ENCODE results near the gene HBP1. TPM values are rescaled to one million over a fixed set of nuclear protein-coding genes. Genes with fewer than 3 reads are reported as not detected.

The HBP1 gene
- total and polyA plus RNA-seq, 2 donors (not counting 1 experiment from before 2014, with no cell fraction given) = 47.2 to 127 TPM

GRCh38 chr7:107160389-107160788 lies 8.4 kb upstream of the HBP1 start:
- no peaks in the 10 kb centered on the region for H3K9me3 ChIP-seq (ENCODE audit: control extremely low read depth in 1 of 3, control insufficient read depth in 2 of 3, insufficient read depth in 1 of 3, low read length in 2 of 3)
- H3K36me3 ChIP-seq (replicated peaks in 1 of 2; ENCODE audit: control extremely low read depth in 1 of 2, control insufficient read depth in 1 of 2, extremely low read depth in 1 of 2, insufficient read depth in 2 of 2, low read length in 1 of 2) = no peaks in the 10 kb centered on the region
- no peaks in the 10 kb centered on the region for H3K4me1 Mint-ChIP-seq
- no peak overlapping the region for H3K4me2 ChIP-seq (replicated peaks; ENCODE audit: low read depth, low read length, poor library complexity, severe bottlenecking)
- no CpG with 5 or more reads among the region's 2 CpGs for WGBS (ENCODE audit: insufficient coverage)
- no peak overlapping the region for H3K4me3 ChIP-seq (ENCODE audit: control extremely low read depth in 1 of 5, extremely low read depth in 1 of 5, insufficient read depth in 1 of 5, low read depth in 2 of 5, low read length in 4 of 5)
- H3K79me2 ChIP-seq (ENCODE audit: control insufficient read depth, insufficient read depth, low read length) = no peaks in the 10 kb centered on the region
- no peak overlapping the region for H3K27ac ChIP-seq (ENCODE audit: low read length in 2 of 2)
- no peak overlapping the region for H3K9ac ChIP-seq (ENCODE audit: low read length)
- no peaks in the 10 kb centered on the region for H4K20me1 ChIP-seq (ENCODE audit: control insufficient read depth, insufficient read depth, low read length, poor library complexity, severe bottlenecking)
- H3K9me3 Mint-ChIP-seq (ENCODE audit: insufficient read depth) = no peaks in the 10 kb centered on the region
- intact Hi-C loops (cut with micrococcal nuclease) = loop anchor here (10.0 kb wide), 2 partner anchors 404 to 1486 kb away; partner anchors contain the start of genes COG5 and DUS4L
- ATAC-seq (ENCODE audit: low read depth) = no peak
- H2AFZ ChIP-seq (ENCODE audit: insufficient read depth, low read depth, low read length, poor library complexity, severe bottlenecking) = no peak overlapping the region
- no peak overlapping the region for H3K27ac Mint-ChIP-seq
- CTCF ChIA-PET = interaction anchor here (1.0 kb wide), 1 partner anchor 12 kb away, joined by 4 read pairs; no protein-coding TSS in a partner anchor
- no peaks in the 10 kb centered on the region for H3K4me1 ChIP-seq (ENCODE audit: control insufficient read depth in 2 of 2, insufficient read depth in 2 of 2, low read length in 2 of 2)
- TF ChIP-seq CTCF (IDR thresholded peaks at IDR 0.05) (no peak), EZH2 (IDR thresholded peaks at IDR 0.05; ENCODE audit: borderline replicate concordance, insufficient read depth, low read depth, low read length, poor library complexity, severe bottlenecking) (no peak)
- H3K4me3 Mint-ChIP-seq = no peak overlapping the region
- POLR2A ChIA-PET = no interaction called here
- no peak for DNase-seq
- H3K27me3 Mint-ChIP-seq = peaks cover 11% of the 10 kb centered on the region
- H3K27me3 ChIP-seq (replicated peaks in 1 of 4; ENCODE audit: control extremely low read depth in 1 of 4, control insufficient read depth in 3 of 4, insufficient read depth in 4 of 4, low read length in 3 of 4) = no peaks in the 10 kb centered on the region

- Histone ChIP-seq H3K27me3 (replicated peaks in 1 of 4; ENCODE audit: control extremely low read depth in 1 of 4, control insufficient read depth in 3 of 4, insufficient read depth in 4 of 4, low read length in 3 of 4) (no peaks in the 10 kb centered on the region), H3K27ac (ENCODE audit: low read length in 2 of 2) (no peak overlapping the region), H3K9me3 (ENCODE audit: control extremely low read depth in 1 of 3, control insufficient read depth in 2 of 3, insufficient read depth in 1 of 3, low read length in 2 of 3) (no peaks in the 10 kb centered on the region), H3K4me2 (replicated peaks; ENCODE audit: low read depth, low read length, poor library complexity, severe bottlenecking) (no peak overlapping the region), H3K9ac (ENCODE audit: low read length) (no peak overlapping the region), H3K36me3 (replicated peaks in 1 of 2; ENCODE audit: control extremely low read depth in 1 of 2, control insufficient read depth in 1 of 2, extremely low read depth in 1 of 2, insufficient read depth in 2 of 2, low read length in 1 of 2) (no peaks in the 10 kb centered on the region), H3K4me1 (ENCODE audit: control insufficient read depth in 2 of 2, insufficient read depth in 2 of 2, low read length in 2 of 2) (no peaks in the 10 kb centered on the region), H2AFZ (ENCODE audit: insufficient read depth, low read depth, low read length, poor library complexity, severe bottlenecking) (no peak overlapping the region), H3K79me2 (ENCODE audit: control insufficient read depth, insufficient read depth, low read length) (no peaks in the 10 kb centered on the region), H3K4me3 (ENCODE audit: control extremely low read depth in 1 of 5, extremely low read depth in 1 of 5, insufficient read depth in 1 of 5, low read depth in 2 of 5, low read length in 4 of 5) (no peak overlapping the region), H4K20me1 (ENCODE audit: control insufficient read depth, insufficient read depth, low read length, poor library complexity, severe bottlenecking) (no peaks in the 10 kb centered on the region)
- no peak for ATAC-seq (ENCODE audit: low read depth)
- DNase-seq = no peak
- ChIA-PET POLR2A (no interaction called here), CTCF (interaction anchor here (0.7 to 1.0 kb wide), 3 partner anchors 11 to 214 kb away, joined by 3 to 4 read pairs (median 3); no protein-coding TSS in a partner anchor)
- Mint-ChIP-seq H3K27ac (no peak overlapping the region), H3K4me3 (no peak overlapping the region), H3K4me1 (peaks cover 3% of the 10 kb centered on the region), H3K9me3 (ENCODE audit: insufficient read depth) (no peaks in the 10 kb centered on the region), H3K27me3 (peaks cover 12% of the 10 kb centered on the region)
- WGBS (ENCODE audit: insufficient coverage) = 100% methylated on average over 1 of the region's 3 CpGs
- TF ChIP-seq CTCF (IDR thresholded peaks at IDR 0.05) (no peak), EZH2 (IDR thresholded peaks at IDR 0.05; ENCODE audit: borderline replicate concordance, insufficient read depth, low read depth, low read length, poor library complexity, severe bottlenecking) (no peak)
- intact Hi-C loops (cut with micrococcal nuclease) = loop anchor here (10.0 kb wide), 2 partner anchors 403 to 1487 kb away; partner anchors contain the start of genes COG5 and DUS4L
These were observed 7.4 kb upstream of the HBP1 start for GRCh38 chr7:107161415-107161814.

All from B cell (primary cell).